HG03460 (cell line): Measurements from ENCODE around the gene SRPRA.
"Not testable (repeated sequence)": the region's sequence is repeated elsewhere in the genome, so short reads cannot be mapped to it uniquely, and the experiment has no call there.

Source experiments
- ATAC-seq: cut with Tn5 transposase; IDR thresholded peaks from one replicate; pipeline ENCODE4 v1.9.1; 2021; ENCODE audit not compliant: unreplicated experiment

SRPRA gene, protein sequence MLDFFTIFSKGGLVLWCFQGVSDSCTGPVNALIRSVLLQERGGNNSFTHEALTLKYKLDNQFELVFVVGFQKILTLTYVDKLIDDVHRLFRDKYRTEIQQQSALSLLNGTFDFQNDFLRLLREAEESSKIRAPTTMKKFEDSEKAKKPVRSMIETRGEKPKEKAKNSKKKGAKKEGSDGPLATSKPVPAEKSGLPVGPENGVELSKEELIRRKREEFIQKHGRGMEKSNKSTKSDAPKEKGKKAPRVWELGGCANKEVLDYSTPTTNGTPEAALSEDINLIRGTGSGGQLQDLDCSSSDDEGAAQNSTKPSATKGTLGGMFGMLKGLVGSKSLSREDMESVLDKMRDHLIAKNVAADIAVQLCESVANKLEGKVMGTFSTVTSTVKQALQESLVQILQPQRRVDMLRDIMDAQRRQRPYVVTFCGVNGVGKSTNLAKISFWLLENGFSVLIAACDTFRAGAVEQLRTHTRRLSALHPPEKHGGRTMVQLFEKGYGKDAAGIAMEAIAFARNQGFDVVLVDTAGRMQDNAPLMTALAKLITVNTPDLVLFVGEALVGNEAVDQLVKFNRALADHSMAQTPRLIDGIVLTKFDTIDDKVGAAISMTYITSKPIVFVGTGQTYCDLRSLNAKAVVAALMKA

GRCh38 chr11:126268708-126269579 is at the start of gene SRPRA, which contains the start of gene FOXRED1:
TSS of gene SRPRA (minus strand) at chr11:126268895. CDS start at chr11:126268804, 91 bp downstream.
TSS of gene FOXRED1 (plus strand) at chr11:126269154. CDS start at chr11:126269207, 53 bp downstream.
- ATAC-seq = peak; percentile 99

GRCh38 chr11:126317756-126318573 is 49.3 kb upstream of the SRPRA start:
- ATAC-seq = peak; percentile 55

- no peak for ATAC-seq
These were observed 48.7 kb upstream of the SRPRA start for GRCh38 chr11:126317432-126317755.

DNA sequence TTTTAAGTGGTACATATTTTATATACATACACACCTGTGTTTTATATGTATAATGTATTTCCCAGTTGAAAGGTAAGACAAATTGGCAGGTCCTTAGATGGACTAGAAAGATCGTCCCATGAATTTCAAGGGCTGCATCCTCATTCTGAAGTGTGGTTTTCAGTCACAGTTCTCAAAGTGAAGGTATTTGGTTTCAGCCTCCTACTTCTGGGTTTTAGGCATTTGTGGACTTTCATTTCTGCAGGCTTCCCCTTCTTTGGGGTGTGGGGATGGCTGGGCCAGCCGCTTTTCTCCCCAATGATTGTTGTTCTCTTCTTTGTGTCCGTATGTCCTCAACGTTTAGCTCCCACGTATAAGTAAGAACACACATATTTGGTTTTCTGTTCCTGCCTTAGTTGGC is 45.1 kb upstream of the SRPRA start:
- ATAC-seq = no peak

- ATAC-seq = no peak
These were observed 44.3 kb upstream of the SRPRA start for GRCh38 chr11:126312961-126313360.

GRCh38 chr11:126311401-126312291 is 43.0 kb upstream of the SRPRA start:
- peak; percentile 64 for ATAC-seq

GRCh38 chr11:126310992-126311310 is 42.3 kb upstream of the SRPRA start:
- no peak for ATAC-seq

DNA sequence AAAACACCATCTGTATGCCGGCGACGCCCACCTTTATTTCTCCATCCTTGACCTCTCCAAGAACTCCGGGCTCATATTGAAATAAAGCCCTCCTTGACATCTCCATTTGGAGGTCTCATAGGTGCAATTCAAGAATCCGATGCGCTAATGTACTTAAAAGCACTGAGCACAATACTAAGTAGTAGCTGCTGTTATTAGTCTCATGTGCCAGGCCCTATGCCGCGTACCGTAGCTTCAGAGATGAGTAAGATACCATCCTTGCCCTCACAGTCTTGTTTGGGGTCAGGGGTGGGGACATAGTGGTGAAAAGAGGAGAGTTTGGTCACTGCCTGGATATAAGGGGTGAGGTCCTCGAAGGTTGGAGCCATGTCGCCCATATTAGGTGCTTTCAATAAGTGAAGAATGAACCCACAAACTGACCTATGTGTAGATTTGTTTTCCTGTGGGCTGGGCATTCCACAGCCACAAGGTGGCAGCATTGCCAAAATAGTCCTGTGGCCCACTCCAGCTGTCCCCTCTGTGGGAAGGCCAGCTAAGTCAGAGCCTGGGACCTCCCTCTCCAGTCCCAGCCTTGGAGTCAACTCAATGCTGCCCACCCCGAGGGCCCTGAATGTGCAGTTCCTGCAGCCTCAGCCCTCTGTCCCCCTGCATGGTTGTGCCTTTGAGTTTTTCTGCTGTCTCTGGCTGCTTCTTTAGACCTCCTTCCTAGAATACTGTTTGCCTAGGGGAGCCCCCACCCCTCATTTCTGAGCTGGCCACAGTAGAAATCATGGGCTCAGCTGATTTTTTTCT is 41.7 kb upstream of the SRPRA start:
- peak; percentile 26 for ATAC-seq

DNA sequence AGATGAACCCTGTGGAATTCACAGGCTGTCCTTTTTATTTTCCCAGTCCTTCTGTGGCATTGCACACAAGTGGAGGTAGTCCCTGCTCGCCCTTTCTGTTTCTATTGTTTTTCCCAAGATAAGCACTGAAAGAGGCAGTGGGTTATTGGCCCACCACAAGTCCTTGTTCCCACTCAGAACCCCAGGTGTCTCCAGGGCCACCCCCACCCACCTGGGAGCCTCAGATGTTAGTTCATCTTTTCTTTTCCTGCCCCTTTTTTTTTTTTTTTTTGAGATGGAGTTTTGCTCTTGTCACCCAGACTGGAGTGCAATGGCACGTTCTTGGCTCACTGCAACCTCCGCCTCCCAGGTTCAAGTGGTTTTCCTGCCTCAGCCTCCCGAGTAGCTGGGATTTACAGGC is 40.1 kb upstream of the SRPRA start:
- ATAC-seq = not testable (repeated sequence)

- ATAC-seq = no peak
These were observed 39.6 kb upstream of the SRPRA start for GRCh38 chr11:126308271-126308671.

GRCh38 chr11:126307706-126308105 is 39.0 kb upstream of the SRPRA start:
- no peak for ATAC-seq

- ATAC-seq = peak; percentile 47
These were observed 37.0 kb upstream of the SRPRA start for GRCh38 chr11:126305699-126306098.

GRCh38 chr11:126304457-126305075 is 35.9 kb upstream of the SRPRA start:
- no peak for ATAC-seq

DNA sequence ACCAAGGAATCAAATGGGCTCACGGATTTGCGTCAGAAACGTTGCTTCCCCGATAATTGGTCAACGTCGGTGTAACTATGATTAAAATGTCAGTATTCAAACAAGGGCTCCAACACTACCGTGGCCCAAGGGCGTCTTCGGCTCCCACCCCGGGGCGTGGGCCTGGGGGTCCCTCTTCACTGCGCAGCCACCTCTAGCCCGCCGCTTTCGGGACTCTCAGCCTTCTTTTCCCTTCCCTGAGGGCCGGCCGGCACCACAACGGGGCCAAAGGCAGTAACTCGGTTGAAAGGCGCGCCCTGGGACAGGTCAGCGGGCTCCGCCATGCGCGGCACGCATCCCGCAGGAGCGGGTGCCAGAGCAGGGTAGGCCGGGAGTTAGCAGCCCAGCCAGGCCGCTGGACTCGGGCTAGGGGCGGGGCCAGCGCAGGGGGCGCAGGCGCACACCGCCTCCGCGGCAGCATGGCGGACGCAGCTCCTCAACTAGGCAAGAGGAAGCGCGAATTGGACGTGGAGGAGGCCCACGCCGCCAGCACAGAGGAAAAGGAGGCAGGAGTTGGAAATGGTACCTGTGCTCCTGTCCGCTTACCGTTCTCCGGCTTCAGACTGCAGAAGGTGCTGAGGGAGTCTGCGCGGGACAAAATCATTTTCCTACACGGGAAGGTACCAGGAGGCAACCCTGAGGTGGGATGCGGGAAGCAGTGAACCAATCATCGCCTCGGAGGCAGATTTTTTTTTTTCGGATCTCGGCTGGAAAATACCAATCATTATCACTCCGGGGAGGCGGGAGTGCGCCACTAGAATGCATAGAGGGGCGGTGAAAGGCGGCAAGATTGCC is 35.1 kb upstream of the SRPRA start, which contains the start of gene DCPS:
TSS of gene DCPS (plus strand) at position 438 of the 834 bp plus-strand sequence. CDS start at position 459, 21 bp downstream.
- ATAC-seq = peak; percentile 88

- ATAC-seq = no peak
These were observed 28.3 kb upstream of the SRPRA start for GRCh38 chr11:126297004-126297403.

GRCh38 chr11:126293726-126294125 is 25.0 kb upstream of the SRPRA start:
- ATAC-seq = no peak

GRCh38 chr11:126290887-126291286 is 22.2 kb upstream of the SRPRA start:
- ATAC-seq = no peak
